GM10248 (cell line): Measurements from ENCODE around the gene OTOP1.
"Not testable (repeated sequence)": the region's sequence is repeated elsewhere in the genome, so short reads cannot be mapped to it uniquely, and the experiment has no call there.

Experiments
- CTCF ChIA-PET: fragments of 300-600 bp; sonication (Branson Sonifier 250); formaldehyde crosslinking; extraction: SDS; loops from one replicate; lab custom pipeline; 2021; ENCODE audit warnings: antibody characterized with exemption; lab: Yijun Ruan, JAX
- POLR2A ChIA-PET: fragments of 350-650 bp; sonication (Branson Sonifier 250); formaldehyde crosslinking; extraction: SDS; loops from one replicate; lab custom pipeline; 2020; ENCODE audit warnings: antibody characterized with exemption; lab: Yijun Ruan, JAX
- DNase-seq: peaks from one replicate; pipeline ENCODE4 v3.0.0; 2012; ENCODE audit errors: extremely low spot score
- TF ChIP-seq, protein P1 (sequence below): IDR thresholded peaks from 2 replicates; pipeline ENCODE4 v1.5.1; 2012; ENCODE audit warnings: mild to moderate bottlenecking, low read depth; ENCODE audit errors: extremely low read depth, missing control alignments, control extremely low read depth

Gene OTOP1

DNA sequence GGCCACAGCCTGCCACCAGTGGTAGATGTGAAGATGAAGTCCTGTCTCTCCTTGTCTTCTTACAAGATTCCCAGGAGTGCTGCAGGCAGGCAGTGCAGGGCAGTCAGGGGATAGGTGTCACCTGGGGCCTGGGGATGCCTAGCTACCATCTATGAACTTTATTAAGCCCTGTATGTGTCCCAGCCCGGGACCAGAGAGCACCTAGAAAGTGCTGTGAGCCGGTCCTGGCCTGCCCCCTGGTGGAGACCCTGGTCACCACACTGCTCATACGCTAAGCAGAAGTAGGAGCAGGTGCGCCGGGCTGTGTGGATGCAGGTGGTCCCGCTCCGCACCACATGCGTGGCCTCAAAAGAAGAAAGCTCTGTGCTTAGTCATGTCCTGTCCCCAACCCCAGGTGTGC lies 81.1 kb downstream of the OTOP1 start:
- TF ChIP-seq, protein P1, sequence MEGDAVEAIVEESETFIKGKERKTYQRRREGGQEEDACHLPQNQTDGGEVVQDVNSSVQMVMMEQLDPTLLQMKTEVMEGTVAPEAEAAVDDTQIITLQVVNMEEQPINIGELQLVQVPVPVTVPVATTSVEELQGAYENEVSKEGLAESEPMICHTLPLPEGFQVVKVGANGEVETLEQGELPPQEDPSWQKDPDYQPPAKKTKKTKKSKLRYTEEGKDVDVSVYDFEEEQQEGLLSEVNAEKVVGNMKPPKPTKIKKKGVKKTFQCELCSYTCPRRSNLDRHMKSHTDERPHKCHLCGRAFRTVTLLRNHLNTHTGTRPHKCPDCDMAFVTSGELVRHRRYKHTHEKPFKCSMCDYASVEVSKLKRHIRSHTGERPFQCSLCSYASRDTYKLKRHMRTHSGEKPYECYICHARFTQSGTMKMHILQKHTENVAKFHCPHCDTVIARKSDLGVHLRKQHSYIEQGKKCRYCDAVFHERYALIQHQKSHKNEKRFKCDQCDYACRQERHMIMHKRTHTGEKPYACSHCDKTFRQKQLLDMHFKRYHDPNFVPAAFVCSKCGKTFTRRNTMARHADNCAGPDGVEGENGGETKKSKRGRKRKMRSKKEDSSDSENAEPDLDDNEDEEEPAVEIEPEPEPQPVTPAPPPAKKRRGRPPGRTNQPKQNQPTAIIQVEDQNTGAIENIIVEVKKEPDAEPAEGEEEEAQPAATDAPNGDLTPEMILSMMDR = peak; percentile 48
- POLR2A ChIA-PET, CTCF ChIA-PET, DNase-seq: not testable (repeated sequence)

DNA sequence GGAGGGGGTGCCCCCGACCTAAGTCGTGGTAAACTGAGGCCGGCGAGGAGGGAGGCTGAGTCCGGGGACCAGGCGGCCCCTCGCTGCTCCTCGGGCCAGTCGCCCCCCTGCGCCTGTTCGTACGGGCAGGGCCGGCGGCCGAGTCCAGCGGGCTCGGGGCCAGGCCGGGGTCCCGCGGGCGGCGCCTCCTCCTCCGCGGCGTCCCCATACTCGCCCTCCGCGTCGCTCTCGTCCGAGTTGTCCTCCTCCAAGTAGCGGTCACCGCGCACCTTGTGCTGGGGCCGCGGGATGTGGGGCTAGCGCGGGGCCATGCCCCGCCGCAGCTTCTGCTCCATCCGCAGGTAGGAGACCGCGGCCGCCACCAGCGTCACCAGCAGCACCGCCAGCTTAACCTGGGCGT lies 83.4 kb downstream of the OTOP1 start:
- CTCF ChIA-PET, POLR2A ChIA-PET, DNase-seq: not testable (repeated sequence)

DNA sequence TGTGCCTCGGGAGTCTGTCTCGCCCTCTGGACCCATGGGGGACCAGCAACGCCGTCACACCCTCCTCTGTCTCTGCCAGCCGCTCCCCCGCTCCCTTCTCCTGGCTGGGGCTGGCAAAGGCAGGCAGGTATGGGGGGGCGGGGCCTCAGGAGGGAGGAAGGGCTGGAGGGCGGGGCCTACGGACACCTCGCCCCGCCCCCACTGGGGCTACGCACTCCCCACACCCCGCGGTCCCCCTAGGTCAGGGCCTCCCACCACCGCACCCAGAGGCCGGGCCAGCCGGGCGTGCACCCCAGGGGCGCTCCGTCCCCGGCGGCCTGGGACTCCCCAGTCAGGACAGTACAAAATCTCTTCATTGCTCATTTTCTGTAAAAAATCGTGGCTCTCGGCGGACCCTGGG lies 84.0 kb downstream of the OTOP1 start:
- POLR2A ChIA-PET, CTCF ChIA-PET, DNase-seq: not testable (repeated sequence)

DNA sequence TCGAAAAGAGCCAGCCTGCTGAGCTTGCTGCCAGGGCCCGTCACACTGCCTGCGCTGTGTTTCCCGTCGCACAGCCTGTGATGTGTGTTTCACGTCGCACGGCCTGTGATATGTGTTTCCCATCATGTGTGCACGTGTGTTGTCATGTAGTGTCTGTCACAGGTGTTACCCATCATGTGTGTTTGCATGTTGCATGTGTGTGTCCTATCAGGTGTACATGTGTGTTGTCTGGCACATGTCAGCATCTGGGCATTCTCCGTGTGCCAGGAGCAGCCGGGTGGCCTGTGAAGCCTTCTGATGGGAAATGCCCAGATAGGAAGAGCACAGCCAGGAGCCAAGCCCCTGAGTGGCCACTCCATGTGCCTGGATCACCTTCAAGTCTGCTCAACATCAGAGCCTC lies 85.5 kb downstream of the OTOP1 start:
- DNase-seq, CTCF ChIA-PET, POLR2A ChIA-PET: not testable (repeated sequence)
